NCI-H187 (cell line): ENCODE data around the gene NCAM1.

Experiments
- DNase-seq, 2 experiments: peaks; one replicate each; lab custom pipeline; 2025; lab: John Stamatoyannopoulos, UW

Gene NCAM1

DNA sequence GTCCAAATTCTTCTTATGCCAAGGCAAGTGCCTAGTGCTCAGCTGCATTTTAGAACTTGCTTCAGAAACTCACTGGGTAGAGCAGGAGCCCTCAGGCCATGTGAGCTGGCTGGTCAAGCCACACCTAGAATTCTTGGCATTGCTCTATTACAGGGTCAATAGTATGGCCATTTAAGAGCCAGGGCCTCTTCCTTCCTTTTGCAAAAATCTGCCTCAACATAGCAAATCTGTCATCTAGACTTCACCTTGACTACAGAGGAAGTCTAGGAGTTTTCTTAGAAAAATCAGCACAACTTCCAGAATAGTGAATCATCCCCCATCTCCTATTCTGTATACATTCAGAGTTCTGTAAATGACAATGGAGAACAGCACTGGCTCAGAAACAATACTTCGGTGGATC lies 241.2 kb downstream of the NCAM1 start:
- DNase-seq = no peak

DNA sequence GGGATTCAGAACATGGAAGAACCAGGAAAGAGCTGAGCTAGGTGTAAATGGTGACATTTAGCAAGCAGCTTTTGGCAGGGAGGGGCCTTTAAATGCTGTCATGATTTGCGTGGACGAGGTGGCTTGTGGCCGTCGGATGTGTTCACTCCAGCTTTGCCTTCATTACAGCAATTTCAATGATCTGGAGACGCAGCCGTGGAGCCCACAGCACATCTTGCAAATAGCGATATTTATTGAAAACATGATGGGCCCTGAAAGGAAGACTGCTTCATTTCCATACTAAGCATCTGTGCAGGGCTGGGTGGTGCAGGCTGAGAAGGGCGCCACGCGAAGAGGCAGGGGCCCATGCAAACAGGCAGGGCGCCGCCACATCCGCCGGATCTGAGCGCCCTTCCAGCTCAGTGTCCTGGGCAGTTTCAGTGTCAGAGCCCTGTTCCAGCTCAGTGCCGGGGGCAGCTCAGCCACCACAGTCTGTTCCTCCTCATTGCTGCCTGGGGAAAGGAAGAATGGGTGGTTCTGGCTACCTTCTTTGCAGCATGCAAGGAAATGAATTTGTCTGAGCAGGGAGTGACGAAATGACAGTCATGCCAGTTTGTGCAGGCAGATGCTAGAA lies 242.0 kb downstream of the NCAM1 start:
- no peak for DNase-seq

DNA sequence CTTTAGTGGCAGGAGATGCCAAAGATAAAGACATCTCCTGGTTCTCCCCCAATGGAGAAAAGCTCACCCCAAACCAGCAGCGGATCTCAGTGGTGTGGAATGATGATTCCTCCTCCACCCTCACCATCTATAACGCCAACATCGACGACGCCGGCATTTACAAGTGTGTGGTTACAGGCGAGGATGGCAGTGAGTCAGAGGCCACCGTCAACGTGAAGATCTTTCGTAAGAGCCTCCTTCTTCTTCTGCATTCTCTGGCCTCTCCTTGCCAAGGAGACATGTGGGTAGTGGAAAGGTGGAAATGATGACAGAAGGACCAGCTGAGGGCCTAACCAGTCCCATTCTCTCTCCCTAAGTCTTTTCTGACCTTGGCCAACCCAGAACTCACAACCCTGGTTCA lies 243.1 kb downstream of the NCAM1 start:
- no peak for DNase-seq

GRCh38 chr11:113213549-113213948 lies 252.3 kb downstream of the NCAM1 start:
- DNase-seq = no peak

DNA sequence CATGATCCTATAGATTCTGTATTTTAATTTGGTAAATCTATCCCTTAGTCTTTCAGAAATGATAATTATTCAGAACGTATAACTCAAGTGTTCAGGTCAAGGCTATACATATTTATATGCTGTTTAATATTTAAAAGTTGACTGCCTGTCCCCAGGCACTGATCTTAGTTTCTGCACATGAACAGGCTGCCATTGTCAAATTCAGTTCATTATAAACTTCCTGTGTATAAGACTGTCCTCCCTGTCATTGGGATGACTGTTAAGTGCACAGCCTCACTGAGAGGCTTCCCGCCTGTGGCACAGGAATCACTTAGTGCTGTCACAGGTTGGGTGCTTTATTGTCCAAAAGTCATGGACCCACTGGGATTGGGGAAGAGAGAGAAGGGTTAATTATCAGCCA lies 261.0 kb downstream of the NCAM1 start:
- no peak for DNase-seq

DNA sequence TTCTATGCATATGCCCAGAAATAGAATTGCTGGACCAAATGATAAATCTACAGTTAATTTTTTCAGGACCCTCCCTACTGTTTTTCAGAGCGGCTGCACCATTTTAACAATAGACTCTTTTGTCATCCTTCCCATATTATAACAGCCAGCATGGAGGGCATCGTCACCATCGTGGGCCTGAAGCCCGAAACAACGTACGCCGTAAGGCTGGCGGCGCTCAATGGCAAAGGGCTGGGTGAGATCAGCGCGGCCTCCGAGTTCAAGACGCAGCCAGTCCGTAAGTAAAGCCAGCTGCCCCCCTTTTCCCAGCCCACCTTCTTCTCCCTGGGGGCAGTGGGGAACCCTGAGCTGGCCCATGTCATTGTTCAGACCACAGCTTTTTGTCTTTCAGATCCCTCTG lies 273.7 kb downstream of the NCAM1 start:
- DNase-seq = no peak

DNA sequence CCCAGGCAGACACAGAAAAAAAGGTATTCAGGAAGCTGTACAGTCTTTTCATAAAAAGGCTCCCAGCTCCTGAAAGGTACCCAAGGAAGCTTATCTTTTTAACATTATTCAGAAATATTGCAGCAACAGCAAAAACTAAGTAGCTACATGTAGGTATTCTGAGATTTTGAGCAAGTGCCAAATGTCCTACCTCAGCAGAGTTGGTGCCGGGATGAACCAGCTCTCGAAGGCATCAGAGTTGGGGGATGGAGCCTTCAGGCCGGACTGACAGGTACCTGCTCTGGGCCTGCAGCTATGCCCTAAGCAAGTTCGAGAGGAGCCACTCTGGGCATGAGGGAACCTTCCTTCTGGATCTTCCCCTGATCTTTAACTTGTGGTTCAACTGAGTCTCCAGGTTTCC lies 276.0 kb downstream of the NCAM1 start:
- no peak for DNase-seq

DNA sequence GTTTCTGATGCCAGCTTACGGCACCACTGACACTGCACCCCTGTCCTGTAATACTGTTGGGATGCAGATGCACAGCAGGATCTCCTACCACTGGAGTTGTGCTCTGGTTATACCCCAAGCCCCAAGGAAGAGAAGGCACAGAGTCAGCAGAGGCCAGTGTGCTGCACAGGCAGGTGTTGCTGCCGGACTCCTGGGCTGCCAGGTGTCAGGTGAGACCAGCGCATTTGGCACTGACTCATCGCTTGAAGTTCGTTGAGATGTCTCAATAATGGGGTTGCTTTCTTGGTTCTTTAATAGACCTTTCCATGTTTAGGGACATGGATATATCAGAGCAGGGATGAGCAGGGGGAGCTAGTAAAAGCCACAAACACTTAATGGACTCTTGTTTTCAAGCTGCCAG lies 277.5 kb downstream of the NCAM1 start:
- no peak for DNase-seq

DNA sequence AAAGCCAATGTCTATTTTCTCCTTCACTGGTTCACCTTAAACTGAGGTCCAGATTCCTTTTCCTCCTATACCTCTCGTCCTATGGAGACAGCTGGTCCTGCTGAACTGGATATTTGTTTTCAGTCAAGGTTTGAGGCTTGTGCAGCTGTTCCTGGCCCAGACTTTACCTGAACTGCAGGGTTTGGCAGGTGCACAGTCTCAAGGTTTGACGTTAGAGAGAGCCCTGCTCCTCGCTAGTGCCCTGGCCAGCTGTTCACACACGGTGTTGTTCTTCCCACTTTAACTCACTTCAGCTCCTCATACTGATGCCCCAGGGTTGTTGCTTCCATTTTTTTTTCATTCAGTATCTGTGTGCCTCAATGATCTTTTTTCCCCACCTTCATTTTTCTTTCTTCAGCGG lies 279.2 kb downstream of the NCAM1 start:
- DNase-seq = no peak

DNA sequence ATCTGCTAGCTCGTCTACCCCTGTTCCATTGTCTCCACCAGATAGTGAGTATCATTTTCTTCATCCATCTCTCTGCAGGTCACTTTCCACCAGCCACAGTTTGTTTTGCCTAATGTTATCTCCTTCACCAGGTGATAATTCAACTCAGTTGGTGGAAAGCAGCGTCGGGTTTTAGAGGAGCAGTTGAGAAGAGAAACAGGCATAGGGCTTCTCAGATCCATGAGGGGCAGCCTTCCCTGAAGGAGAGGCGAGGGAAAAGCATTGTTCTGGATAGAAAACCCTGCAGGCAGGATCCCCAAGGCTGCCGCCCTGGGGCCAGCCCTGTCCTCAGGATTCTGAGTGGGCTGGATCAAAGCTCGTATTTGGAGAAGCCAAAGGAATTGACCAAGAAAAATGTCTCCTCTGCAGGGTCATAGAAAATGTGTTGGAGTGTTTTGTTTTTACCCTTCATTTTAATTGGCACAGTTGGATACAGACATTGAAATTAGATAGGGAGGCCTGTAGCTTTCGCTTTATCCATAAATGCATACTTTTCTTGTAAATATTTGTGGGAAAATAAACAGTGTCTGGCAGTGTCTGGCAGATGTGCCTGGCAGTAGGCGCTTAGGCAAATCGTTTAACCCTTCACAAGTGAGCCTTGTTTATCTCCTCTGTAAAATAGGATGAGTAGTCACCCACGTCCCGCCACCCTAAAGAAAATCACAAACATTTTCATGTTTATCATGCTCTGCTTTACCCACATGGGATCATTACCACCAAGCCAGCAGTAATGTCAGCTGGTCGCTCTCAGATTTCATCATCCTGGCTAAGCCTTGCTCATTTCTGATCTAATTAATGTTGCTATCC lies 279.8 kb downstream of the NCAM1 start:
- no peak for DNase-seq

DNA sequence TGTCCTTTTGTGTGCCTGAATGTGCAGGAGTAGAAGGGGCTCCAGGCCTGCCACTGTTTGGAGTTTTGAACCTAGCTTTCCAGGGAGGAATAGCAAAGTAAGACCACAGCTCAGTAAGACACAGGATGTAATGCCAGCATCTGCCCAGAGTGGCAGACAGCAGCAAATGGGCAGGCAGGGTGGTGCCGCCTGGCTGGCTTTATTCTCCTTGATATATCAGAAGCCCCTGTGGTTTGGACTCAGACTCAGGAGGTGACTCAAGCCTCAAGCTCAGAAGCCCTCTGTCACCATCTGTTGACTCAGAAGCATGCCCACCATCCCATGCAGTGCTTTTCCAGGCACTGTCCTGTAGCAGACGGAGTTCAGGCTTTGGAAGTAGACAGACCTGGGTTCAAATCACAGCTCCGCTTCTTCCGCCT lies 280.4 kb downstream of the NCAM1 start:
- DNase-seq = no peak

DNA sequence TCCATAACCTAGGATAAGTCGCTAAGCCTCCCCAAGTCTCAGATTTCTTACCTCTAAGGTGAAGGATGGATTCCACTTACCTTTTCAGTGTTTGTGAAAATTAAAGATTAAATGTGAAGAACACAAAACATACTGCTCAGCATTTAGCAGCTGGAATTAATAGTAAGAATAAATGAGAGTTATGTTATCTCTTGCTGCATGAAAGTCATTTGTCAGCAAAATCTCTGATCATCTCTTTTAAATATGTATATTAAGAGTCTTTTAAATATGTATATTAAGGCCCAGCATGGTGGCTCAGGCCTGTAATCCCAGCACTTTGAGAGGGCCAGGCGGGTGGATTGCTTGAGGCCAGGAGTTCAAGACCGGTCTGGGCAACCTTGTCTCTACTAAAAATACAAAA lies 280.8 kb downstream of the NCAM1 start:
- no peak for DNase-seq

DNA sequence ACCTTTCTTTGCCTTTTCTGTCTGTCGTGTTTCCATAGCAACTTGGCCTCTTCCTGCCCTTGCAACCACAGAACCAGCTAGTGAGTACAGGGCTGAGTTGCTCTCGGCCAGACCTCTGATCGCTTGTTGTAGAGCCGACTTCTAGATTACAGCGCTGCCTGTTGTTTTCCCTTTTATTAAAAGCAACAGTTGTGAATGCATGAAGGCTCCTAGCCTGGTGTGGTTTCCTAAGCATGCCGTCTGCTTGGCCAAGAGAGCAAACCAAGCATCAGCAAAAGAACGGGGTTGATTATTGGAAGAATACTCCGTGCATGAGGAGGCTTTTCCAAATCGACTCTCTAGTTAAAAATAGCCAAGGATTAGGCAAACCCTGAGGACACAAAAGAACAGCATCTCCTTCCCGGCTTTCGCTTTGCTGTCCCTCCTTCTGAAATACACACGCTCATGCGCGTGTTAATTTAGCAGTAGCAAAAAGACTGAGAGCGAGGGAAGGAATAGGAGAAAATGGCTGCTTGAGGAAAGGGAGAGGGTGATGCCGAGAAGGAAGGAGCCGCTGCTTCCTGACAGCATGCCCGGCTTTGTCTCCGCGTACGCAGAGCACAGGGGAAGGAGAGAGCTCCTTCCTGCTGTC lies 281.7 kb downstream of the NCAM1 start:
- no peak for DNase-seq

DNA sequence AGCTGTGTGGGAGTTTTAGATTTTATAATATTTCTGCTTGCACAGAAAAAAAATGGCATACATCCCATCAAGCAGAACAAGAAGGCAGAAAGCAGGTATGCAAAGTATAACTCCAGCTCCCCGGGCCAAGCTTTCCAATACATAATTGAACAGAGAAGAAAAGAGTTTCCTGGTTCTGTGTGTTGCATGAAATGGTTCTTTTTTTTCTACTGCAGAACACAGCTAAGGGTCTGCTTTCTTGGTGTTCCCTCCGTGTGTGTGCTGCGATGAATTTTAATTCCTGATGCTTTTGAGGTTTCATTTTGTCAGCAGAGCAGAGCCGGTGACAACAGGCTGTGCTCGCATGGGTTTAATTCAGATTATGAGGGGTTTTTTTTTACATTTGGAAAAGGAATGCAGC lies 282.5 kb downstream of the NCAM1 start:
- DNase-seq = no peak

GRCh38 chr11:113245216-113245615 lies 284.0 kb downstream of the NCAM1 start:
- DNase-seq = no peak

DNA sequence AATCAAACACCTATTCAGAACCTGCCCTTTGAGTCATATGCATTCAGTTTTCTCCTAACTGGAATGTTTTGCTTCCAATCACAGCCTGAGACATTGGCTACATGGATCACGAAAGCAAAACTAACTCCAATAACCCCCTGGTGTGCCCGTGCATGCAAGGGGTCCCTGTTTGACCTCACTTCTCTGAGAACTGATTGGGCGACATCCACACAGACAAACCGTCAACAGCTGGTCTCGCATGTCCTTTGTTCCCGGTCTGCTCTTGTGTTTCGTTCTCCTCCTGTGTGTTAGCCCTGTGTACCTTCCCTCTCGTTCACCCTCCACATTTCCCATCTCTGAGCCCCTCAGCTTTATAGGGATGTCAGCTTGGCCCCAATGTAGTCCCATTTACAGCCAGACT lies 286.0 kb downstream of the NCAM1 start:
- DNase-seq = no peak

DNA sequence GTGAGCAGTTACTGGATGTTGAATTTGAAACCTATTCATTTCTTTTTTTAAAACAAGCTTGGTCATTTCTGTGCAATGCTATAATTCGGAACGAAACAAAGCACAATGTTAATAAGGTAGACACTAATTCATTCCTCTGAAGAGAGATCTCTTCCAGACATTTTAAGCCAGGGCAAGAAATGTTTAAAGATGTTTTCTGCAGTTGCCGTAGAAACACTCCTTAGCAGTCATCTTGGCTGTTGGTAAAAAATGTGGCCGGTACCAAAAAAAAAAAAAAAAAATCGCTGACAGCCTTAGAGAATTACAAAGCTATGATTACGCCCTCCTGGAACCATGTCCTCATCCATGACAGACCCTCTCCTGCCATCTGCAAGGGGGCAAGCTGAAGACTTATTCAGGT lies 286.7 kb downstream of the NCAM1 start:
- no peak for DNase-seq

DNA sequence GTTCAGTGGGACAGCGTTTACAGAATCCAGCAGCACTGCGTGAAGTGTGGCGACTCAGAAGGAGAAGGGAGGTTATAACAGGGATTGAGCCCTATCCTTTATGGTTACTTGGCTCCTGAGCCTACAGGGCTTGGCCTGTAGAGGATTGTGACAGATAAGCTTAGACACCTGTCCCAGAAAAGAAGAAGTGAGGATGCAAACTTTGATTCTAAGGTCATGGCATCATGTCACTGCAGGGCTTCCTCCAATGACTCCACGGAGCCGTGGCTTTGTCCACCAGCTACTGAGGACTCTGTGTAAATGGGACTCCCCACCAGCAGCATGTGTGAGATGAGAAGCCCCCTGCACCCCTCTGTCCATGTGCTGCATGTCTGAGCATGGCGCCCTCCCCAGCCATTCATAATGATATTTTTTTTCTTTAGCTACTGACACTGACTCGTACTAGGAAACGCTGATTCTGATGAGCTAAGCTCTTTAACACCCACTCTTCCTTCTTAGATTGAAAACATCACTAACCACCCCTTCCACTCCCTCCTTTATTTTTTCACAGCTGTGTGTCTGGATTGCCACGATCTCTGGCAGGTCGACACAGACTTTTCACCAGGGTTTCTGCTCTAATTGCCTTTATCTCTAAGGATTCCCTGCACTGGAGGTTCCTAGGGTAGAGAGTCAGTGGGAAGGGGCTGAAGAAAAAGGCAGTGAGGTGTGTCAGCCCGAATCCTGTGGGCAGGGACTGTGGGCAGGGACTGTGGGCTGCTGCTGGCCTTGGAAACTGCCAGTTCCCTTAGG lies 287.7 kb downstream of the NCAM1 start:
- DNase-seq = no peak

DNA sequence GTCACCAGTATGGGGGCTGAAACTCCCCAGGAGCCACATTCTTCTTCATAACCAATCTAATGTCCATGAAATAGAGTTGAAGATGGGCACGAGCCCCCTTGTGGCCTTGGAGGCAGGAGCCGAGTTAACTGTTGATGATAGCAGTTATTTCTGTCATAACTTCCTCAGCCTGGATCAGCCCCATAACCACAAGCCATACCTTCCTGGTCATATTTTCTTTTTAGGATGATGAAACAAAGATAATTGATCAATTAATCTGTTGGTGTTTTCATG lies 288.2 kb downstream of the NCAM1 start:
- DNase-seq = no peak

GRCh38 chr11:113249786-113250185 lies 288.6 kb downstream of the NCAM1 start:
- no peak for DNase-seq

- no peak for DNase-seq
These were observed 290.1 kb downstream of the NCAM1 start for GRCh38 chr11:113251281-113251680.

- DNase-seq = no peak
These were observed 292.2 kb downstream of the NCAM1 start for GRCh38 chr11:113253406-113253805.

GRCh38 chr11:113255096-113255495 lies 293.9 kb downstream of the NCAM1 start:
- no peak for DNase-seq
